Measurements from ENCODE around the gene C2orf49. TPM values are rescaled to one million over a fixed set of nuclear protein-coding genes. Genes with fewer than 3 reads are reported as not detected.

Gene C2orf49
- total and polyA plus RNA-seq, 9 donors, result 12.6 to 32.5 (median 20.3) TPM

DNA sequence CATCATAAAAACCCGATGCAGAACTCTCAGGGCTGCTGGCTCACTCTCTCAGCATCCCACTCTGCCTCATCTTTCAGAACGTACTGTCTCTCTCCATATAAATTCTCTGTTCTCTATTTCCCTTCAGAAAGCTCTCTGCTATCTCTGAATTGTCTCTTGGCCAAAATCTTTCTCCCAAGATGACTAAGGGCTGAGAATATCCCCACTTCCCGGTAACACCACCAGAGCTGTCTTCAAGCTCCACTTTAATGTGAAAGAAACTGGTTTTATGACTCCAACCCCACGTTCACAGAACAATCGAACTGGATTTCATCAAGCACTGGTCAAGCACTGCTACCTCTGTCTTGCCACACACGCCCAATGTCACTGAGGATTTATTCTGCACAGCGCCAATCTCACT, 30.2 kb upstream of the C2orf49 start:
- Histone ChIP-seq H3K27me3 (no peaks in the 10 kb centered on the region), H3K36me3 (no peaks in the 10 kb centered on the region), H3K4me3 (no peak overlapping the region), H3K27ac (no peak overlapping the region), H3K4me1 (ENCODE audit: insufficient read depth) (no peaks in the 10 kb centered on the region), H3K9me3 (no peaks in the 10 kb centered on the region)
- WGBS, 3 donors, result 82 to 89% (median 83%) methylated on average over 7 of the region's 7 CpGs
- TF ChIP-seq EP300 (IDR thresholded peaks at IDR 0.05) (no peak), POLR2A (IDR thresholded peaks at IDR 0.05) (no peak)
- TF ChIP-seq, protein P1, sequence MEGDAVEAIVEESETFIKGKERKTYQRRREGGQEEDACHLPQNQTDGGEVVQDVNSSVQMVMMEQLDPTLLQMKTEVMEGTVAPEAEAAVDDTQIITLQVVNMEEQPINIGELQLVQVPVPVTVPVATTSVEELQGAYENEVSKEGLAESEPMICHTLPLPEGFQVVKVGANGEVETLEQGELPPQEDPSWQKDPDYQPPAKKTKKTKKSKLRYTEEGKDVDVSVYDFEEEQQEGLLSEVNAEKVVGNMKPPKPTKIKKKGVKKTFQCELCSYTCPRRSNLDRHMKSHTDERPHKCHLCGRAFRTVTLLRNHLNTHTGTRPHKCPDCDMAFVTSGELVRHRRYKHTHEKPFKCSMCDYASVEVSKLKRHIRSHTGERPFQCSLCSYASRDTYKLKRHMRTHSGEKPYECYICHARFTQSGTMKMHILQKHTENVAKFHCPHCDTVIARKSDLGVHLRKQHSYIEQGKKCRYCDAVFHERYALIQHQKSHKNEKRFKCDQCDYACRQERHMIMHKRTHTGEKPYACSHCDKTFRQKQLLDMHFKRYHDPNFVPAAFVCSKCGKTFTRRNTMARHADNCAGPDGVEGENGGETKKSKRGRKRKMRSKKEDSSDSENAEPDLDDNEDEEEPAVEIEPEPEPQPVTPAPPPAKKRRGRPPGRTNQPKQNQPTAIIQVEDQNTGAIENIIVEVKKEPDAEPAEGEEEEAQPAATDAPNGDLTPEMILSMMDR (IDR thresholded peaks at IDR 0.05), result no peak
- no peak for DNase-seq
- intact Hi-C loops (cut with DNase I), result no loop called here

- no peak for DNase-seq
- Histone ChIP-seq H3K4me3 (no peak overlapping the region), H3K9me3 (no peaks in the 10 kb centered on the region), H3K27ac (no peak overlapping the region), H3K4me1 (ENCODE audit: insufficient read depth) (no peaks in the 10 kb centered on the region), H3K36me3 (no peaks in the 10 kb centered on the region), H3K27me3 (no peaks in the 10 kb centered on the region)
- TF ChIP-seq POLR2A (IDR thresholded peaks at IDR 0.05) (no peak), EP300 (IDR thresholded peaks at IDR 0.05) (no peak)
- TF ChIP-seq, protein P1 (IDR thresholded peaks at IDR 0.05), result no peak
- 86 to 88% (median 88%) methylated on average over 19 of the region's 19 CpGs for WGBS, 3 donors
- intact Hi-C loops (cut with DNase I), result no loop called here
These were observed 29.8 kb upstream of the C2orf49 start for GRCh38 chr2:105307550-105307949.

DNA sequence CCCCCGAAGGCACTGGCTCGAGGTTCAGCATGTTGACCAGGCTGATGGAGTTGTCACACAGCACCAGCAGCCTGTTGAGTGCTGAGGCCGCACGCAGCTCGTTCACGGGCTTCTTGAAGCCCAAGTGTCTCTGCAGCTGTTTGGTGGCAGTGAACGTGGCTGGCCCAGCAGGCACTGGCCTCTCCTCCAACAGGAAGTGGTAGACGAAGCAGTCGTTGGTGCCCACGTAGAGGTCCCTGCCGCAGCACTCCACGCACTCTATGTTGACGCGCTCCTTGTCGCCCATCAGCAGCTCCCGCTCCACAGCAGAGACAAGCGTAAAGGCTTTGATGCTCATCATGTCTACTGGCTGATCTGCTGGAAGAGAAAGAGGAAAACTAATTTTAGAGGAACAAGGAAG, 29.4 kb upstream of the C2orf49 start:
- Histone ChIP-seq H3K27me3 (no peaks in the 10 kb centered on the region), H3K36me3 (no peaks in the 10 kb centered on the region), H3K4me1 (ENCODE audit: insufficient read depth) (no peaks in the 10 kb centered on the region), H3K27ac (no peak overlapping the region), H3K9me3 (no peaks in the 10 kb centered on the region), H3K4me3 (no peak overlapping the region)
- no peak for DNase-seq
- WGBS, 3 donors, result 93 to 97% (median 97%) methylated on average over 17 of the region's 17 CpGs
- intact Hi-C loops (cut with DNase I), result no loop called here
- TF ChIP-seq, protein P1 (IDR thresholded peaks at IDR 0.05), result no peak
- TF ChIP-seq EP300 (IDR thresholded peaks at IDR 0.05), result no peak
- no peak for TF ChIP-seq POLR2A (IDR thresholded peaks at IDR 0.05)

DNA sequence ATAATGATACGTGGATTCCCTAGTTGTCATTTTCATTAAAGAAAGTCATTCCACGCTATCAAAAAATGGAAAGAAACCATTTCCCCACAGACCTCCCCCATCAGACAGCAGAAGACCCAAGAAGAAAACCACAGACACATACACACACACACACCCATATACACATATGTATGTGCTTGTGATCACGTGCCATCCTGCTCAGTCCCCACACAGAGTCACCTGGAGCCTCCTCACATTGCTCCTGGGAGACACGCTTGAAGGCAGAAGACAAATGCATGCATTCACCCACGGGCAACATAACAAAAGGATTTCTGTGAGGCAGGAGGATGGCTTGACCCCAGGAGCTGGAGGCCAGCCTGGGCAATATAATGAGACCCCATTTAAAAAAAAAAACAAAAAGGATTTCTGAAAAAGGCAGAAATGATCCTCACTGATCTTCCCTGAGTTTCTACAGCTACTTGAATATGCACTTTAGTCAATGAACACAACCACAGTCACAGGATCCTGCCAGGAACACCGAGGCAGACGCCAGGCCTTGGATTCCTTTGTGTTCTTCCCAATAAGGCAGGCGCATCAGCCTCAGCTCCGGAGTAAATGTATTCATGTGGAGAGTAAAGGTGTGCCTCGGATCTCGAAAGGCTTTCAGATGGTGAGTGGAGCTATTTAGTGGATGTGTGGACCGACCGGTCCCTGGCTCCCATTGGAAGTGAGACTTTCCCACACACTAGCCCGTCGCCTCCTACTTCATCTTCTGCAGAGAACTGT, 28.8 kb upstream of the C2orf49 start:
- Histone ChIP-seq H3K4me3 (no peak overlapping the region), H3K36me3 (no peaks in the 10 kb centered on the region), H3K27ac (no peak overlapping the region), H3K9me3 (no peaks in the 10 kb centered on the region), H3K4me1 (ENCODE audit: insufficient read depth) (no peaks in the 10 kb centered on the region), H3K27me3 (no peaks in the 10 kb centered on the region)
- 93 to 94% (median 93%) methylated on average over 15 of the region's 15 CpGs for WGBS, 3 donors
- intact Hi-C loops (cut with DNase I), result no loop called here
- no peak for DNase-seq
- TF ChIP-seq POLR2A (IDR thresholded peaks at IDR 0.05) (no peak), EP300 (IDR thresholded peaks at IDR 0.05) (no peak)
- TF ChIP-seq, protein P1 (IDR thresholded peaks at IDR 0.05), result no peak
